ENCODE measurements around the gene DOC2A.
"Not testable (repeated sequence)": the region's sequence is repeated elsewhere in the genome, so short reads cannot be mapped to it uniquely, and the experiment has no call there.

Gene DOC2A

DNA sequence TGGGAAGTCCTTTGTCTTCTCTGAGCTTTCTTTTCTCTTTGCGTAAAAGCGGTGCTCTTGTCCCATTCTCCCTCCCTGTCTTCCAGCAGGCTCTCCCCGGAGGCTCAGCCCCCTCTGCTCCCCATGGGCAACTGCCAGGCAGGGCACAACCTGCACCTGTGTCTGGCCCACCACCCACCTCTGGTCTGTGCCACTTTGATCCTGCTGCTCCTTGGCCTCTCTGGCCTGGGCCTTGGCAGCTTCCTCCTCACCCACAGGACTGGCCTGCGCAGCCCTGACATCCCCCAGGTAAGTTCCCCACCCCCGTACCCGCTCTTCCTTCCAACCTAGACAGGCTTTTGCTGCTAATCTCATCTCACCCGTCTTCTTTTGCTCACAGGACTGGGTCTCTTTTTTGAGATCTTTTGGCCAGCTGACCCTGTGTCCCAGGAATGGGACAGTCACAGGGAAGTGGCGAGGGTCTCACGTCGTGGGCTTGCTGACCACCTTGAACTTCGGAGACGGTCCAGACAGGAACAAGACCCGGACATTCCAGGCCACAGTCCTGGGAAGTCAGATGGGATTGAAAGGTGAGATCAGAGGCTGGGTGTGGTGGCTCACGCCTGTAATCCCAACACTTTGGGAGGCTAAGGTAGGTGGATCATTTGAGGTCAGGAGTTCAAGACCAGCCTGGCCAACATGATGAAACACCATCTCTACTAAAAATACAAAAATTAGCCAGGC lies 47.6 kb downstream of the DOC2A start:
- Histone ChIP-seq H3K27ac (peak overlapping the region; percentile 87 to 91), H3K4me1 (peaks cover 0 to 18% (median 15%) of the 10 kb centered on the region in 4 donors), H3K4me3 (peak overlapping the region; percentile 65 to 69), H3K9me3 (no peaks in the 10 kb centered on the region), H3K36me3 (peaks cover 5 to 34% (median 9%) of the 10 kb centered on the region in 3 donors), H3K27me3 (no peaks in the 10 kb centered on the region)
- peak in 1 of 2 donors; percentile 65 for DNase-seq
- intact Hi-C loops (cut with DNase I; ENCODE audit: low total_unique reads), result no loop called here
- TF ChIP-seq CTCF (IDR thresholded peaks at IDR 0.05), result no peak

DNA sequence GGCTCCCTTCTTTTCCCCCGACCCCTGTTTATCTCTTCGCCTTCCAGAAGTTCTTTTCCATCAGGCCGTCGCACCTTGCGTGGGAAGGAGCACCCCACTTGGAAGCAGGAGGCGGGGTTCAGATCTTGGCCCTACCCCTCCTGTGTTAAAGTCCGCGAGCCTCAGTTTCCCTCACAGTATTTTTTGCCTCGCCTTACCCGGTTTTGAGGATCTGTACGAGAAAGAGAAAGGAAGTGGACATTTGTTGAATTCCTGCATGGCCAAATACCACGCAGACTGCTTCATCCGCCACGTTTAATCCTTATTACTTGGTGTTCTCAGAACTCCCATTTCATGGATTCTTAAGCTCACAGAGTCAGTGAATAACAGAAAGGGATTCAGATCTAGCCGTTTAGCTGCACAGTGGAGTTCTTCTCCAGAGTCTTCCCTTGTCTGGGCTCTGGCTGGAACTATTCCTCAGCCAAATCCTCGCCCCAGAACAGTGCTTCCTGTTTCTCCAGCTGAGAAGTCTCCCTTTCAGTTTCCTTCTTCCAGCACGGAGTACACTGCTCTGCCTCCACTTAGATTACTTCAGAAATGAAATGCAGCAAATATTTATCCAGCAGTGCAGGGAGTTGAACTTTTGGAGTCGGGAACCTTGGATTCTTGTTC lies 48.4 kb downstream of the DOC2A start:
- H3K36me3 ChIP-seq, result peaks cover 0 to 27% (median 4%) of the 10 kb centered on the region in 3 donors
- peak overlapping the region; percentile 65 to 69 for H3K4me3 ChIP-seq
- peak; percentile 29 to 62 for DNase-seq
- intact Hi-C loops (cut with DNase I; ENCODE audit: low total_unique reads), result no loop called here
- no peaks in the 10 kb centered on the region for H3K9me3 ChIP-seq
- TF ChIP-seq CTCF (IDR thresholded peaks at IDR 0.05), result no peak
- H3K27ac ChIP-seq, result peak overlapping the region; percentile 87 to 91
- H3K27me3 ChIP-seq, result no peaks in the 10 kb centered on the region
- H3K4me1 ChIP-seq, result peaks cover 0 to 18% (median 15%) of the 10 kb centered on the region in 4 donors

GRCh38 chr16:29961479-29962343 lies 49.1 kb downstream of the DOC2A start, which contains the start of gene TMEM219:
TSS of gene TMEM219 (plus strand) at chr16:29962079. CDS start at chr16:29963144, 1,065 bp downstream.
- peak; percentile 88 to 95 for DNase-seq
- Histone ChIP-seq H3K4me3 (peak within 1 kb of the TSS; percentile 65 to 69), H3K4me1 (peaks cover 0 to 18% (median 15%) of the 10 kb centered on the region in 4 donors), H3K9me3 (no peaks in the 10 kb centered on the region), H3K36me3 (peaks cover 0 to 20% (median 4%) of the 10 kb centered on the region in 3 donors), H3K27ac (peak within 1 kb of the TSS; percentile 87 to 91), H3K27me3 (no peaks in the 10 kb centered on the region)
- TF ChIP-seq CTCF (IDR thresholded peaks at IDR 0.05), result peak; percentile 60 to 82
- intact Hi-C loops (cut with DNase I; ENCODE audit: low total_unique reads), result no loop called here

DNA sequence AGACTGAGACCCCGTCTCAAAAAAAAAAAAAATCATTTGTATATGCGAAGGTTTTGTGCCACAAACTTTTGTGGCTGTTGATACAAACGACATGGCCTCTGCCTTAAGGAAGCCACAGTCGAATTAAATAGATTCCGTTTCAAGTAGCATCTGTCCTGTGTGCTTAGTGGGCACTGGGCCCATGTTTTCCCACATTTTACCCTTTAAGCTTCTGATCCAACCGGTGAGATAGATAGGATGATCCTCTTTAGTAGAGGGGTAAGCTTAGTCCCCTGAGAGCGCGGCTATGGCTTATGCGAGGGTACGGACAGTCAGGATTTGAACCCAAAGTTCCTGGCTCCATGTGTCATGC lies 49.7 kb downstream of the DOC2A start:
- intact Hi-C loops (cut with DNase I; ENCODE audit: low total_unique reads), result no loop called here

GRCh38 chr16:29959821-29960220 lies 51.0 kb downstream of the DOC2A start:
- H3K27me3 ChIP-seq; intact Hi-C loops (cut with DNase I; ENCODE audit: low total_unique reads); H3K9me3 ChIP-seq; H3K4me3 ChIP-seq; H3K27ac ChIP-seq; DNase-seq: not testable (repeated sequence)
- peaks cover 0 to 18% (median 15%) of the 10 kb centered on the region in 4 donors for H3K4me1 ChIP-seq
- H3K36me3 ChIP-seq, result peaks cover 0 to 11% (median 0%) of the 10 kb centered on the region in 3 donors

More for the DNA sequence above, 49.7 kb downstream of the DOC2A start:
- TF ChIP-seq CTCF (IDR thresholded peaks at IDR 0.05), result no peak
- Histone ChIP-seq H3K27me3 (no peaks in the 10 kb centered on the region), H3K4me1 (peaks cover 0 to 18% (median 15%) of the 10 kb centered on the region in 4 donors), H3K27ac (peak overlapping the region; percentile 87 to 91), H3K36me3 (peaks cover 0 to 20% (median 4%) of the 10 kb centered on the region in 3 donors), H3K4me3 (peak overlapping the region; percentile 65 to 69), H3K9me3 (no peaks in the 10 kb centered on the region)
- DNase-seq, result peak in 1 of 2 donors; percentile 51

Data from tibial artery (tissue), 4 donors.